Natural killer cell (primary cell): ENCODE measurements around the gene MRPL34. TPM values are rescaled to one million over a fixed set of nuclear protein-coding genes. Genes with fewer than 3 reads are reported as not detected.

Experiments used
- ATAC-seq, 3 donors: fragments of 150-1000 bp in 2 of 3; fragments of 200-7000 bp in 1 of 3; cut with Tn5 transposase; 1 replicate in 1 of 3; 2 replicates in 2 of 3; pipeline ENCODE4 v1.10.0; 2021; ENCODE audit warnings: mild to moderate bottlenecking in 2 of 3, moderate library complexity in 2 of 3
- DNase-seq, 2 donors: peaks; one replicate each; pipeline versions ENCODE4 v3.0.0 to v3.0.0-alpha.2; 2013 to 2021; ENCODE audit warnings: mixed read lengths in 1 of 2
- H3K27ac ChIP-seq: one replicate; pipeline ENCODE4 v1.5.1; 2013; ENCODE audit warnings: mild to moderate bottlenecking, low read length
- H3K27me3 ChIP-seq: one replicate; pipeline ENCODE4 v1.6.1; 2013; ENCODE audit warnings: low read length; ENCODE audit not compliant: control insufficient read depth, insufficient read depth
- H3K36me3 ChIP-seq: one replicate; pipeline ENCODE4 v1.6.1; 2013; ENCODE audit warnings: low read length; ENCODE audit not compliant: control insufficient read depth, insufficient read depth
- H3K4me1 ChIP-seq: one replicate; pipeline ENCODE4 v1.6.1; 2013; ENCODE audit warnings: low read length; ENCODE audit not compliant: control insufficient read depth, insufficient read depth
- H3K4me3 ChIP-seq: one replicate; pipeline ENCODE4 v1.5.1; 2013; ENCODE audit warnings: low read length
- H3K9me3 ChIP-seq: one replicate; pipeline ENCODE4 v1.6.1; 2013; ENCODE audit warnings: low read length; ENCODE audit not compliant: control insufficient read depth, insufficient read depth
- H3K27ac Mint-ChIP-seq, 2 donors: one replicate each; pipeline ENCODE4 v1.8.0; 2022; ENCODE audit warnings: mild to moderate bottlenecking in 2 of 2, mixed read lengths in 2 of 2, moderate library complexity in 1 of 2
- H3K27me3 Mint-ChIP-seq, 2 donors: one replicate each; pipeline ENCODE4 v1.8.0; 2022; ENCODE audit warnings: low read depth in 2 of 2, mixed read lengths in 2 of 2
- H3K36me3 Mint-ChIP-seq: one replicate; pipeline ENCODE4 v1.8.0; 2022; ENCODE audit warnings: mixed read lengths
- H3K4me1 Mint-ChIP-seq, 2 donors: one replicate each; pipeline ENCODE4 v1.8.0; 2022; ENCODE audit warnings: mixed read lengths in 2 of 2
- H3K4me3 Mint-ChIP-seq: one replicate; pipeline ENCODE4 v1.8.0; 2022; ENCODE audit warnings: mild to moderate bottlenecking, moderate library complexity, mixed read lengths
- H3K9me3 Mint-ChIP-seq, 2 donors: one replicate each; pipeline ENCODE4 v1.8.0; 2022; ENCODE audit warnings: mixed read lengths in 2 of 2
- WGBS: methylation state at CpG from one replicate; pipeline ENCODE4 v1.1.7; 2013; ENCODE audit warnings: missing lambda C conversion rate; ENCODE audit not compliant: insufficient coverage; 5-methylcytosine and 5-hydroxymethylcytosine counted together
- intact Hi-C: fragments of 100-400 bp; cut with micrococcal nuclease; formaldehyde crosslinking; loops from one replicate; pipeline ENCODE4 v1.14.2; 2022
- total RNA-seq, 4 donors: library from RNA; stranded (reverse); fragments of 120-200 nt in 1 of 4; gene quantifications; one replicate each; pipeline versions ENCODE4 v1.2.3 to v1.2.4, GENCODE V29; 2013 to 2022
- TF ChIP-seq, protein P1 (sequence below): fragments of 200-600 bp; IDR thresholded peaks from one replicate; pipeline ENCODE4 v1.8.0; 2022; ENCODE audit warnings: antibody characterized with exemption

Gene MRPL34
- total RNA-seq, 3 donors from 2014 or later (not counting 1 experiment from before 2014, with no cell fraction given), result 26.9 to 40.8 (median 39.4) TPM

DNA sequence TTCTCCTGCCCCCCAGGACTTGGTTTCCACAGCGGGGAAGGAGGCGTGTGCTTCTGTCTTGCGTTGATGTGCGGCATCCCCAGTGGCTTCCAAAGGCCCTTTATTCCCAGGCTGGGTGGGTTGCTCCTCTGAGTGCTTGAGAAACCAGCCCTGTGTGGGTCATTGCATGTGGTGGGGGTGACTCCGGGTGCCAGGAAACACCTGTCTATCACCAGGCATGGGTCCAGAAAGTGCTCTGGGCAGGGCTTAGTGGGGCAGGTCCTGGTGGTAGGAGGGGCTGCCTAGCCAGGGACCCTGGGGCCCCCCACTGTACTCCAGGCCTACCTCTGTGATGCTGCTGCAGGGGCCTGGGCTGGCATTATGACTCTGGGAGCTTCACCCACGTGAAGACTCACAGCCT is 13.3 kb downstream of the MRPL34 start:
- no peaks in the 10 kb centered on the region for H3K9me3 ChIP-seq
- 70% methylated on average over 6 of the region's 6 CpGs for WGBS
- Mint-ChIP-seq H3K9me3 (no peaks in the 10 kb centered on the region), H3K4me1 (no peaks in the 10 kb centered on the region), H3K27me3 (no peaks in the 10 kb centered on the region), H3K36me3 (no peaks in the 10 kb centered on the region), H3K27ac (no peak overlapping the region), H3K4me3 (no peak overlapping the region)
- H3K4me1 ChIP-seq, result peaks cover 2% of the 10 kb centered on the region
- H3K36me3 ChIP-seq, result peaks cover 41% of the 10 kb centered on the region
- TF ChIP-seq, protein P1, sequence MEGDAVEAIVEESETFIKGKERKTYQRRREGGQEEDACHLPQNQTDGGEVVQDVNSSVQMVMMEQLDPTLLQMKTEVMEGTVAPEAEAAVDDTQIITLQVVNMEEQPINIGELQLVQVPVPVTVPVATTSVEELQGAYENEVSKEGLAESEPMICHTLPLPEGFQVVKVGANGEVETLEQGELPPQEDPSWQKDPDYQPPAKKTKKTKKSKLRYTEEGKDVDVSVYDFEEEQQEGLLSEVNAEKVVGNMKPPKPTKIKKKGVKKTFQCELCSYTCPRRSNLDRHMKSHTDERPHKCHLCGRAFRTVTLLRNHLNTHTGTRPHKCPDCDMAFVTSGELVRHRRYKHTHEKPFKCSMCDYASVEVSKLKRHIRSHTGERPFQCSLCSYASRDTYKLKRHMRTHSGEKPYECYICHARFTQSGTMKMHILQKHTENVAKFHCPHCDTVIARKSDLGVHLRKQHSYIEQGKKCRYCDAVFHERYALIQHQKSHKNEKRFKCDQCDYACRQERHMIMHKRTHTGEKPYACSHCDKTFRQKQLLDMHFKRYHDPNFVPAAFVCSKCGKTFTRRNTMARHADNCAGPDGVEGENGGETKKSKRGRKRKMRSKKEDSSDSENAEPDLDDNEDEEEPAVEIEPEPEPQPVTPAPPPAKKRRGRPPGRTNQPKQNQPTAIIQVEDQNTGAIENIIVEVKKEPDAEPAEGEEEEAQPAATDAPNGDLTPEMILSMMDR, result no peak
- DNase-seq (no peak), ATAC-seq (no peak)
- no peaks in the 10 kb centered on the region for H3K27me3 ChIP-seq
- no peak overlapping the region for H3K4me3 ChIP-seq
- intact Hi-C loops, result no loop called here
- H3K27ac ChIP-seq, result no peak overlapping the region

DNA sequence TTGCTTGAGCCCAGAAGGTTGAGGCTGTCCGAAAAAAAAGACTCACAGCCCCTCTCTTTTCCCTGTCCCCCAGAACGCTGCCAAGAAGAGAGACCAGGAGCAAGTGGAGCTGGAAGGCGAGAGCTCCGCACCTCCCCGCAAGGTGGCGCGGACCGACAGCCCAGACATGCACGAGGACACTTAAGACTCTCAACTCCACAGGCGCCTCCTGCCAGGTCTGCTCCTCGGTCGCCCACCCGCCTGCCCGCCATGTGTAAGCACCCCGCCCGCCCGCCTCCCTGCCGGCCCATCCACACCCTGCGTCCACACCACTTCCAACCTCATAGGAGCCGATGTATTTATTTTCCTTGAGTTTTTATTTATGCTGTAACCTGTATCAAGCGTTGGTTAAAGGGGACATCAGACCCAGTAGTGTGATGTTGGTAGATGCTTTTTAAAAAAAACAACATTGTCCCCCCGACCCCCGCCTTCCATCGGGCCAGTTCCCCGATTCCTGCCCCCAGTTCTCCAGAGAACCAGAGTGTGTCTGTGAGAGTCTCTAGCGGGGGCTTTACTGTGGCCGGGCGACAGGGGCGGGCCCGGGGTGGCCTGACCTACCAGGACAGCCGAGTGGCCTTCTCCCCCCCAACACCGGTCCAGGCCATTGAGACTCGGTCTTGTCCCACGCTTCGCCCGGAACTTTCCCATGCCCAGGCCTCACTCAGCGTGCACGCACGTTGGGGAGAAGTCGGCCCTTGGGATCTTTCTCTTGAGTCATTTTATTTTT is 14.0 kb downstream of the MRPL34 start:
- Mint-ChIP-seq H3K27me3 (no peaks in the 10 kb centered on the region), H3K27ac (no peak overlapping the region), H3K4me3 (no peak overlapping the region), H3K4me1 (no peaks in the 10 kb centered on the region), H3K36me3 (no peaks in the 10 kb centered on the region), H3K9me3 (no peaks in the 10 kb centered on the region)
- Histone ChIP-seq H3K27ac (no peak overlapping the region), H3K9me3 (no peaks in the 10 kb centered on the region), H3K27me3 (no peaks in the 10 kb centered on the region), H3K36me3 (peaks cover 34% of the 10 kb centered on the region), H3K4me3 (no peak overlapping the region), H3K4me1 (peaks cover 2% of the 10 kb centered on the region)
- intact Hi-C loops, result no loop called here
- TF ChIP-seq, protein P1, result no peak
- ATAC-seq, result no peak
- no peak for DNase-seq
- 95% methylated on average over 39 of the region's 40 CpGs for WGBS

DNA sequence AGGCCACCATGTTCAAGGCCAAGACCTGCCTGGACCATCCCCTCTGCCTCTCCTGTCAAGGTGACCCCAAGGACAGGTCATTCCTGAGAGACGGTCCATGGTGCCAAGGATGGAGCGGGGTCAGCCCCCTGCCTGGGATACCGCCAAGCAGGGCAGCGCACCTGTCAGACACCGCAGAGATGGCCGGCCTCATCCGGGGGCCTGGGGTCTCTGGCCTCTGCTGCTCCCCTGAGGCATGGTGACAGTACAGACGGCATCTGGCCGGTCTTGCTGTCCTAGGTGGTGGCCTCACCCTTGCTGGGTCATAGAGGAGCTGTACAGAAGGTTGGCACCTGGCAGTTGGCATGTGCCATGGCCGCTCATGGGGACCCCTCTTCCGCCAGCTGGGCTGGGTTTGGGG is 14.8 kb downstream of the MRPL34 start:
- 85% methylated on average over 11 of the region's 11 CpGs for WGBS
- peaks cover 2% of the 10 kb centered on the region for H3K4me1 ChIP-seq
- Mint-ChIP-seq H3K27ac (no peak overlapping the region), H3K4me1 (no peaks in the 10 kb centered on the region), H3K4me3 (no peak overlapping the region), H3K36me3 (no peaks in the 10 kb centered on the region), H3K9me3 (no peaks in the 10 kb centered on the region), H3K27me3 (no peaks in the 10 kb centered on the region)
- H3K27me3 ChIP-seq, result no peaks in the 10 kb centered on the region
- TF ChIP-seq, protein P1, result no peak
- intact Hi-C loops, result no loop called here
- peaks cover 30% of the 10 kb centered on the region for H3K36me3 ChIP-seq
- ATAC-seq (no peak), DNase-seq (no peak)
- H3K4me3 ChIP-seq, result no peak overlapping the region
- H3K27ac ChIP-seq, result no peak overlapping the region
- no peaks in the 10 kb centered on the region for H3K9me3 ChIP-seq
